Chondrocyte (in vitro differentiated cells): ENCODE measurements around the gene USF1. TPM values are rescaled to one million over a fixed set of nuclear protein-coding genes. Genes with fewer than 3 reads are reported as not detected.

ENCODE experiments used
- DNase-seq: peaks from one replicate; pipeline ENCODE4 v3.0.0; 2021; ENCODE audit warnings: mixed read lengths, low spot score
- H3K27ac Mint-ChIP-seq: one replicate; pipeline ENCODE4 v1.8.0; 2021; ENCODE audit warnings: mild to moderate bottlenecking, moderate library complexity, mixed read lengths; ENCODE audit not compliant: unreplicated experiment
- H3K27me3 Mint-ChIP-seq: 2 replicates; pipeline ENCODE4 v1.8.0; 2021; ENCODE audit warnings: low read depth, mixed read lengths
- H3K36me3 Mint-ChIP-seq: 2 replicates; pipeline ENCODE4 v1.8.0; 2021; ENCODE audit warnings: low read depth, mixed read lengths
- H3K4me1 Mint-ChIP-seq: 2 replicates; pipeline ENCODE4 v1.8.0; 2021; ENCODE audit warnings: low read depth, mild to moderate bottlenecking, mixed read lengths
- H3K4me3 Mint-ChIP-seq: one replicate; pipeline ENCODE4 v1.8.0; 2021; ENCODE audit warnings: mild to moderate bottlenecking, moderate library complexity, mixed read lengths; ENCODE audit not compliant: unreplicated experiment
- H3K9me3 Mint-ChIP-seq: 2 replicates; pipeline ENCODE4 v1.8.0; 2021; ENCODE audit warnings: low read depth, mixed read lengths
- CTCF ChIP-seq: fragments of 200-600 bp; sonication (generic); IDR thresholded peaks from 2 replicates; pipeline ENCODE4 v1.5.0; 2021; ENCODE audit warnings: antibody characterized with exemption, mild to moderate bottlenecking, moderate library complexity
- total RNA-seq: library from RNA; stranded (reverse); gene quantifications from 3 replicates; pipeline ENCODE4 v1.2.1, GENCODE V29; 2021

USF1 gene
- total RNA-seq, 1 donor from 2014 or later: 35.3 TPM

DNA sequence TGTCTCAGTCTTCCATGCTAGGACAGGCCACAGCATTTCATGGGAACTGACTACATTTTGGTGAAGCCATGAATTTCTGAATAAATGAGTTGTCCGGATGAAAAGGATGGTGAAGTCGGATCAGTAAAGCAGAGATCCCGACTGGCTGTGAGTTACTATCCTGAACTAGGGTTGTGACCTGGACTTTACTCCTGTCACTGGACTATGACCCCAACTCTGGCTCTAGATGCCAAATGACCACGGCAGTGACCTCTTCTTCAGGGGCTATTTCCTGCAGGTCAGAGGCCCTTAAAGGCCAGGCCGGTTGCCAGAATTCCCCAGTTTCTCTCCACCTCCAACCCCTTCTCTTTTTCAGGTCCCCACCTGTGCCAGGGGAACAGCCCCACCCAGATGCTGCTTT is 45.3 kb upstream of the USF1 start:
- no peaks in the 10 kb centered on the region for H3K4me1 Mint-ChIP-seq
- H3K4me3 Mint-ChIP-seq: no peak overlapping the region

DNA sequence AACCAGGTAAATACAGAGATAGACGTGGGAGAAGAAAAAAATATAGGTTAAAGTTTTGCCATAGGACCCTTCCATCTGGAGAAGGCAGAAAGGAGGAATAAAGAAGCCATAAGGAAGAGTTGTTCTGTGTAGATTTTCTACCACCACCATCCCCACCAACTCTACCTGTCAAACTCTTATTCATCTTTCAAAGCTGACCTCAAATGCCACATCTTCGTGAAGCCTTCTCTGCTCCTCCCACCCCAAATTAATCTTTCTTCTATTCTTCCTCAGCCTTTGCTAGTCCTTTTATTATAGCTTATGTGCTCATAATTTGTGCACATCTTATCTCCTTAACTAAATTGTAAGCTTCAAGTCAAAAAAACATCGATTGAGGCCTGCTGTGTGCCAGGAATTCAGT is 44.8 kb upstream of the USF1 start:
- TF ChIP-seq CTCF: no peak
- Mint-ChIP-seq H3K27ac (no peak overlapping the region), H3K36me3 (no peaks in the 10 kb centered on the region), H3K27me3 (peaks cover 3% of the 10 kb centered on the region), H3K9me3 (no peaks in the 10 kb centered on the region), H3K4me3 (no peak overlapping the region), H3K4me1 (no peaks in the 10 kb centered on the region)
- no peak for DNase-seq

More for the DNA sequence above, 45.3 kb upstream of the USF1 start:
- no peak for TF ChIP-seq CTCF
- no peaks in the 10 kb centered on the region for H3K9me3 Mint-ChIP-seq
- H3K27ac Mint-ChIP-seq: no peak overlapping the region
- H3K27me3 Mint-ChIP-seq: peaks cover 3% of the 10 kb centered on the region
- no peaks in the 10 kb centered on the region for H3K36me3 Mint-ChIP-seq
- DNase-seq: peak; percentile 26

- Mint-ChIP-seq H3K4me3 (no peak overlapping the region), H3K27me3 (peaks cover 3% of the 10 kb centered on the region), H3K4me1 (peaks cover 5% of the 10 kb centered on the region), H3K36me3 (no peaks in the 10 kb centered on the region), H3K27ac (no peak overlapping the region), H3K9me3 (no peaks in the 10 kb centered on the region)
- TF ChIP-seq CTCF: no peak
- DNase-seq: no peak
Observed at GRCh38 chr1:161089938-161090337, 44.2 kb upstream of the USF1 start.

- Mint-ChIP-seq H3K36me3 (no peaks in the 10 kb centered on the region), H3K4me3 (no peak within 1 kb of the TSS), H3K27me3 (no peaks in the 10 kb centered on the region), H3K4me1 (peaks cover 9% of the 10 kb centered on the region), H3K9me3 (no peaks in the 10 kb centered on the region), H3K27ac (no peak within 1 kb of the TSS)
- no peak for TF ChIP-seq CTCF
- DNase-seq: peak; percentile 67
Observed at GRCh38 chr1:161089251-161089924, 43.6 kb upstream of the USF1 start, which contains the start of gene NECTIN4. Gene NECTIN4 (minus strand): TSS chr1:161089558. CDS start chr1:161089296, 262 bp downstream.

- no peak for TF ChIP-seq CTCF
- Mint-ChIP-seq H3K4me1 (peaks cover 16% of the 10 kb centered on the region), H3K4me3 (no peak overlapping the region), H3K9me3 (no peaks in the 10 kb centered on the region), H3K27ac (no peak overlapping the region), H3K36me3 (no peaks in the 10 kb centered on the region), H3K27me3 (no peaks in the 10 kb centered on the region)
- DNase-seq: peak; percentile 33
Observed at GRCh38 chr1:161088587-161089110, 42.9 kb upstream of the USF1 start.
